Inferior parietal cortex (tissue), 1 donor: Measurements from ENCODE around the gene GCLC.
"Not testable (repeated sequence)": the region's sequence is repeated elsewhere in the genome, so short reads cannot be mapped to it uniquely, and the experiment has no call there.

Experiments
- DNase-seq: peaks from one replicate; pipeline ENCODE4 v3.0.0-alpha.2; 2016; ENCODE audit errors: extremely low spot score

The GCLC gene

GRCh38 chr6:53492860-53493634, 51.9 kb downstream of the GCLC start:
- DNase-seq = peak; percentile 94

- no peak for DNase-seq
These were observed 57.8 kb downstream of the GCLC start for GRCh38 chr6:53487080-53487479.

GRCh38 chr6:53486679-53487078, 58.2 kb downstream of the GCLC start:
- DNase-seq = no peak

GRCh38 chr6:53484476-53485280, 60.2 kb downstream of the GCLC start:
- DNase-seq = peak; percentile 96

- DNase-seq = peak; percentile 73
These were observed 61.2 kb downstream of the GCLC start for GRCh38 chr6:53483423-53484353.

GRCh38 chr6:53481323-53481722, 63.6 kb downstream of the GCLC start:
- no peak for DNase-seq

- not testable (repeated sequence) for DNase-seq
These were observed 64.1 kb downstream of the GCLC start for GRCh38 chr6:53480774-53481173.

- no peak for DNase-seq
These were observed 65.0 kb downstream of the GCLC start for GRCh38 chr6:53479871-53480270.

- no peak for DNase-seq
These were observed 67.9 kb downstream of the GCLC start for GRCh38 chr6:53476964-53477363.

- DNase-seq = no peak
These were observed 70.9 kb downstream of the GCLC start for GRCh38 chr6:53474010-53474409.

- no peak for DNase-seq
These were observed 75.7 kb downstream of the GCLC start for GRCh38 chr6:53469163-53469562.

GRCh38 chr6:53466257-53466656, 78.6 kb downstream of the GCLC start:
- no peak for DNase-seq

GRCh38 chr6:53465732-53466131, 79.2 kb downstream of the GCLC start:
- DNase-seq = no peak

- DNase-seq = no peak
These were observed 79.9 kb downstream of the GCLC start for GRCh38 chr6:53464927-53465460.

GRCh38 chr6:53464483-53464882, 80.4 kb downstream of the GCLC start:
- DNase-seq = no peak

- DNase-seq = no peak
These were observed 83.2 kb downstream of the GCLC start for GRCh38 chr6:53461696-53462095.

- DNase-seq = no peak
These were observed 83.8 kb downstream of the GCLC start for GRCh38 chr6:53461041-53461656.

GRCh38 chr6:53458105-53458866, 86.6 kb downstream of the GCLC start:
- DNase-seq = no peak

- no peak for DNase-seq
These were observed 88.1 kb downstream of the GCLC start for GRCh38 chr6:53456809-53457208.

GRCh38 chr6:53455678-53456077, 89.2 kb downstream of the GCLC start:
- no peak for DNase-seq
